ENCODE measurements around the gene DGKA.

DNA sequence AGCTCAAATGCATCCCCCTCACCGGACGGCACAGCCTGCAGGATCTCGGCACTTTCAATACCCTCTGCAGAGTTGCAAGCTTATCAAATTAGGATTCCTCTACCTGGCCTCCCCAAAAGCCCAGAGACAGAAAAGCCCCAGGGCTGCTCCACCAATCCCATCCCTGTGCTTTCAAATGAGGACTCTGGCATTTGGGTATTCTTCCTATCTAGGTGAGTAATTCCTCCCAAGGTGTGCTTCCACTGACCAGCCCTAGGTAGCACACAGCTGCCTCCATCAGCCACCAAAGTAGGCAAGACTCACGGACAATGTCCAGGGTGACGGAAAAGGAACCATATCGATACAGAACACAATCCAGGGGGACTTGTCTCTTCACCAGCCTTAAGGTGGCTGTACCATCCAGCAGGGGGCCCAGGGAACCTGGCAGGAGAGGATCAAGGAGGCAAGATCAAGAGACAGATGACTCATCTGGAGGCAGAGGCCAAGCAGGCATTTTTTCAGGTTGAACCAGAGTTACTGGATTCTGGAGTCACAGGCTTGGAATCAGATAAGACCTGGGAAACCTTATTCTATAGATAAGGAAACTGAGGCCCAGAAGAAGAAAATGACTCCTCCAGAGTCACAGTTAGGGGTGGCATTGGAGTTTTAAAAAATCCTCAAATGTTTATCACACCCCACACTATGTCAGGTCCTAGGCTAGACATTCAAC lies 25.0 kb downstream of the DGKA start:
- TF ChIP-seq EZH2 (IDR thresholded peaks at IDR 0.05; ENCODE audit: low read depth, unreplicated experiment), result no peak
- TF ChIP-seq, protein P1, sequence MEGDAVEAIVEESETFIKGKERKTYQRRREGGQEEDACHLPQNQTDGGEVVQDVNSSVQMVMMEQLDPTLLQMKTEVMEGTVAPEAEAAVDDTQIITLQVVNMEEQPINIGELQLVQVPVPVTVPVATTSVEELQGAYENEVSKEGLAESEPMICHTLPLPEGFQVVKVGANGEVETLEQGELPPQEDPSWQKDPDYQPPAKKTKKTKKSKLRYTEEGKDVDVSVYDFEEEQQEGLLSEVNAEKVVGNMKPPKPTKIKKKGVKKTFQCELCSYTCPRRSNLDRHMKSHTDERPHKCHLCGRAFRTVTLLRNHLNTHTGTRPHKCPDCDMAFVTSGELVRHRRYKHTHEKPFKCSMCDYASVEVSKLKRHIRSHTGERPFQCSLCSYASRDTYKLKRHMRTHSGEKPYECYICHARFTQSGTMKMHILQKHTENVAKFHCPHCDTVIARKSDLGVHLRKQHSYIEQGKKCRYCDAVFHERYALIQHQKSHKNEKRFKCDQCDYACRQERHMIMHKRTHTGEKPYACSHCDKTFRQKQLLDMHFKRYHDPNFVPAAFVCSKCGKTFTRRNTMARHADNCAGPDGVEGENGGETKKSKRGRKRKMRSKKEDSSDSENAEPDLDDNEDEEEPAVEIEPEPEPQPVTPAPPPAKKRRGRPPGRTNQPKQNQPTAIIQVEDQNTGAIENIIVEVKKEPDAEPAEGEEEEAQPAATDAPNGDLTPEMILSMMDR (conservative IDR thresholded peaks at IDR 0.05; ENCODE audit: low read depth in 2 of 2), result peak; percentile 9 to 34; a peak in 2 of 4 replicates
- no peak for TF ChIP-seq JUNB (IDR thresholded peaks at IDR 0.05; ENCODE audit: unreplicated experiment)
- no peak for TF ChIP-seq CREB1 (CRISPR knock-in tag; IDR thresholded peaks at IDR 0.05; ENCODE audit: low read depth)
- TF ChIP-seq STAT1 (IDR thresholded peaks at IDR 0.05; ENCODE audit: unreplicated experiment), result no peak
- TF ChIP-seq EZH2phosphoT487 (IDR thresholded peaks at IDR 0.05; ENCODE audit: unreplicated experiment), result no peak
- no peak for TF ChIP-seq ZNF331 (CRISPR knock-in tag; IDR thresholded peaks at IDR 0.05; ENCODE audit: low read depth)
- TF ChIP-seq, protein P2, sequence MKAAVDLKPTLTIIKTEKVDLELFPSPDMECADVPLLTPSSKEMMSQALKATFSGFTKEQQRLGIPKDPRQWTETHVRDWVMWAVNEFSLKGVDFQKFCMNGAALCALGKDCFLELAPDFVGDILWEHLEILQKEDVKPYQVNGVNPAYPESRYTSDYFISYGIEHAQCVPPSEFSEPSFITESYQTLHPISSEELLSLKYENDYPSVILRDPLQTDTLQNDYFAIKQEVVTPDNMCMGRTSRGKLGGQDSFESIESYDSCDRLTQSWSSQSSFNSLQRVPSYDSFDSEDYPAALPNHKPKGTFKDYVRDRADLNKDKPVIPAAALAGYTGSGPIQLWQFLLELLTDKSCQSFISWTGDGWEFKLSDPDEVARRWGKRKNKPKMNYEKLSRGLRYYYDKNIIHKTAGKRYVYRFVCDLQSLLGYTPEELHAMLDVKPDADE (IDR thresholded peaks at IDR 0.05), result no peak
- no peak for TF ChIP-seq POLR2AphosphoS5 (IDR thresholded peaks at IDR 0.05; ENCODE audit: low read depth)
- TF ChIP-seq, protein P3, sequence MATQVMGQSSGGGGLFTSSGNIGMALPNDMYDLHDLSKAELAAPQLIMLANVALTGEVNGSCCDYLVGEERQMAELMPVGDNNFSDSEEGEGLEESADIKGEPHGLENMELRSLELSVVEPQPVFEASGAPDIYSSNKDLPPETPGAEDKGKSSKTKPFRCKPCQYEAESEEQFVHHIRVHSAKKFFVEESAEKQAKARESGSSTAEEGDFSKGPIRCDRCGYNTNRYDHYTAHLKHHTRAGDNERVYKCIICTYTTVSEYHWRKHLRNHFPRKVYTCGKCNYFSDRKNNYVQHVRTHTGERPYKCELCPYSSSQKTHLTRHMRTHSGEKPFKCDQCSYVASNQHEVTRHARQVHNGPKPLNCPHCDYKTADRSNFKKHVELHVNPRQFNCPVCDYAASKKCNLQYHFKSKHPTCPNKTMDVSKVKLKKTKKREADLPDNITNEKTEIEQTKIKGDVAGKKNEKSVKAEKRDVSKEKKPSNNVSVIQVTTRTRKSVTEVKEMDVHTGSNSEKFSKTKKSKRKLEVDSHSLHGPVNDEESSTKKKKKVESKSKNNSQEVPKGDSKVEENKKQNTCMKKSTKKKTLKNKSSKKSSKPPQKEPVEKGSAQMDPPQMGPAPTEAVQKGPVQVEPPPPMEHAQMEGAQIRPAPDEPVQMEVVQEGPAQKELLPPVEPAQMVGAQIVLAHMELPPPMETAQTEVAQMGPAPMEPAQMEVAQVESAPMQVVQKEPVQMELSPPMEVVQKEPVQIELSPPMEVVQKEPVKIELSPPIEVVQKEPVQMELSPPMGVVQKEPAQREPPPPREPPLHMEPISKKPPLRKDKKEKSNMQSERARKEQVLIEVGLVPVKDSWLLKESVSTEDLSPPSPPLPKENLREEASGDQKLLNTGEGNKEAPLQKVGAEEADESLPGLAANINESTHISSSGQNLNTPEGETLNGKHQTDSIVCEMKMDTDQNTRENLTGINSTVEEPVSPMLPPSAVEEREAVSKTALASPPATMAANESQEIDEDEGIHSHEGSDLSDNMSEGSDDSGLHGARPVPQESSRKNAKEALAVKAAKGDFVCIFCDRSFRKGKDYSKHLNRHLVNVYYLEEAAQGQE (IDR thresholded peaks at IDR 0.05; ENCODE audit: unreplicated experiment), result no peak

All from GM23338 (cell line).